DMS153 treated with DMSO at 0.1 percent for 48 hours (cell line): Measurements from ENCODE around the gene TTI1.

Source experiments
- DNase-seq: peaks from one replicate; lab custom pipeline; 2025; ENCODE audit not compliant: unreplicated experiment; lab: John Stamatoyannopoulos, UW

The TTI1 gene

DNA sequence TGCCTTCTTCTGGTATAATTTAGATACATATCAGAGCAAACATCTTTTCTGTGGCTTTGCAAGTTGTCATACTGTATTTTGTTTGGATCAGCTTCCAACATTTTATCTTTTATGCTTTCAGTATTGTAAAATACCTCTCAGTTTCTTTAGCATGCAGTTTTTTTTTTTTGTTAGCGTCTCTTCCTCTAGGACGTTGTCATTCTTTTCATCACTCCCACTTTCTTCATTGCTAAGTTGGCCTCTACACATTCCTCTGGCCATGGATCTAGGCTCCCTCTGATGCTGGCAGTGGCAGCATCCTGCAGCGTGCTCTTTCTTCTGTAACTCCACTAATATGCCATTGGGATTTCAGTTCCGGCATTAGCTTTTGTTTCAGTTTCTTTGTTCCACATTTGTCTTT lies 22.0 kb upstream of the TTI1 start:
- no peak for DNase-seq

DNA sequence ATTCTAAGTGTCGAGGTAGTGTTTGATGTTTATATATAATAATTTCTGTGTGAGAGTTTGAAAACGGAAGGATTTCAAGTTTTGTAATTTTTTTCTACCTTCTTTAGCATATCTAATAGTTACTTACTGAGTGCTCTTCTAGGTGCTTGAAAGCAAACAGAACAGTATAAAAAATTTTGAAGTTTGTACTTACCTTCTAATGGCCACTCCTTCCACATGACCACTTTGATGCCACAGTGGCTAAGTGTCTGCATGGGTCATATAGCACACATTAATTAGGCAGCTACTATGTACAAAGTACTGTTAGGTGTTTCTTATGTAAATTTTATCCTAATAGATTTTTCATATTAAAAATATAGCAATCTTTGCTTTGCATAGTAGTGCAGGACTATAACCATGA lies 21.4 kb upstream of the TTI1 start:
- DNase-seq = no peak

DNA sequence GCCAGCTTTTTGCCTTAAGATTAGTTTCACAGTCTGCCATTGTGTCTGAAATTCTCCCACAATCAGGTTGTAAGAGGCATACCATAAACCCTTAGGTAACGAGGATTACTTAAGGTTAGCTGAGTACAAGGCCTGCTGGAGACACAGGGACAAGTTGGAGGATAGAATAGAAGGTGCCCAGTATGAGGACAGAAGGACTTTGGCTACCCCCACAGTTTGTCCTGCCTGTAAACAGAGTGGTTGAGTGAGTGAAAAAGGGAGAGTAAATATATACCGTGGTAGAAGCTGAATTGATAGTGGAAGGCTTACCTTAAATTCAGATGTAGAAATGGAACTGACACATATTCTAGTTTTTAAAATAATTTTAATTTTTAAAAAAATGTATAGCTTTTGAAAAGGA lies 19.6 kb upstream of the TTI1 start:
- DNase-seq = no peak

DNA sequence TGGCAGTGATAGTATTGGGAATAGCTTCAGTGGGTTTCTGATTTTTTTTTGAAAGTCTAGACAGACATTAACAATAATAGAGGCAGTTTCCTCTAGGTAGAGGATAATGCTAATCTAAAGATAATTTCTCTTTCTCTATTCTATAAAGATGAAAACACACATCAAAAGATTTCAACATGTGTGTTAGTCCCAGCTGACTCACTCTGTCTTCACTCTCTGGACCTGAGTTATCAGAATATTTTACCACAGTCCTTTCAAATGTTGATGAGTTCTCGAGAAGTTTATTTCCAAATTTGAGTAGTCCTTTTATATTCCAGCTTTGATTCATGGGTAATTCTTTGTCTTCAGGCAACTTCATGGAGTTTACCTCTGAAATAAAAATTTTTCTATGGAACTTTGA lies 17.4 kb upstream of the TTI1 start:
- no peak for DNase-seq

DNA sequence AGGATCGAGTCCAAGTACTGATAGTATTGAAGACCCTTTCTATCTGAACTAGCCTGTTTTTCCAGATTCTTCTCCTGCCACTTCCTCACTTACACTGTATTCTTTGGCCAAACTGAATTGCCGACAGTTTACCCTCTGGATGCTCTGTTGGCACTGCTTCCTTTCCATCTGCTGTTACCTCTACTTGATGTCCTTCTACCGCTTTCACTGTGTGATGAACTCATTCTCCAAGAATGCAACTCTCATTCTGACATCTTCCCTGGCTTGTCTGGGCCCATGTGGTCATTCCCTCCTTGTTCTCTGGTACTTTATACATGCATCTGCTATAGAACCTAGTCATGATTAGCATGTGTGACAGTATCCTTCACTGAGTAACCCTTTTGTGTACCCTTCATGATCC lies 16.5 kb upstream of the TTI1 start:
- no peak for DNase-seq

DNA sequence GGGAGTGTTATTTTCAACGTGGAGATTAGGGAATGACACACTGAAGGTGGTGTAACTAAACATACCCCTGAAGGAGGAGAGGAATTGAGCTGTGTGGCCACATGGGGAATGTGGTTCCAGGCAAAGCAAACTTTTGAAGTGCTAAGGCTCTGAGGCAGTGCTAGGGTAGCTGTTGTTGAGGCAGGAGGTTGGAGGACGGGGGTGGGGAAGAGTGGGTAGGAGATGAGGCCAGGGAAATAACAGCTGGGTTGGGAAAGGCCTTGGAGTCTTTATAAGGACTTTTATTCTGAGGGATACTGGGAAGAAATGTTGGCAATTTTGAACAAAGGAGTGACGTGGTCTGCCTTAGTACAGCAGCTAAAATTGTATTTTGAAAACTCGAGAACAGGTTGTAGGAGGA lies 13.3 kb upstream of the TTI1 start:
- no peak for DNase-seq

DNA sequence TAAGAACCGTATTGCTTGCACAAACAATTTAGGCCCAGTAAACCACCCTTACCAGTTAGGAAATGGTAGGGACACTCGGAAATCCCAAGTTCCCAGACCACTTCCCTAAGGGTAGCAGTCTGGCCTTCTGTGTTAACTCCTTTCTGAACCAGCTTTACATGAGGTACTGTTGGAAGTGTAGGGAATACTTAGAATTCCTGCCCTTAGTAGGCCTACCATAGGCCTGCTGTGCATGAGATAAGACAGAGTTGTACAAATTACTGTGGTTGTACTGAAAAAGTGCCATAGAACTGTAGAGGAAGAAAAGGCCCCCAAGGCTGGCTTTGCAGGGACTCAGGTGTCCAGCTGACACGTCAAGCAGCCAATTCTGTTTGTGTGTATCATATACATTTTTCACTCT lies 11.4 kb upstream of the TTI1 start:
- no peak for DNase-seq

DNA sequence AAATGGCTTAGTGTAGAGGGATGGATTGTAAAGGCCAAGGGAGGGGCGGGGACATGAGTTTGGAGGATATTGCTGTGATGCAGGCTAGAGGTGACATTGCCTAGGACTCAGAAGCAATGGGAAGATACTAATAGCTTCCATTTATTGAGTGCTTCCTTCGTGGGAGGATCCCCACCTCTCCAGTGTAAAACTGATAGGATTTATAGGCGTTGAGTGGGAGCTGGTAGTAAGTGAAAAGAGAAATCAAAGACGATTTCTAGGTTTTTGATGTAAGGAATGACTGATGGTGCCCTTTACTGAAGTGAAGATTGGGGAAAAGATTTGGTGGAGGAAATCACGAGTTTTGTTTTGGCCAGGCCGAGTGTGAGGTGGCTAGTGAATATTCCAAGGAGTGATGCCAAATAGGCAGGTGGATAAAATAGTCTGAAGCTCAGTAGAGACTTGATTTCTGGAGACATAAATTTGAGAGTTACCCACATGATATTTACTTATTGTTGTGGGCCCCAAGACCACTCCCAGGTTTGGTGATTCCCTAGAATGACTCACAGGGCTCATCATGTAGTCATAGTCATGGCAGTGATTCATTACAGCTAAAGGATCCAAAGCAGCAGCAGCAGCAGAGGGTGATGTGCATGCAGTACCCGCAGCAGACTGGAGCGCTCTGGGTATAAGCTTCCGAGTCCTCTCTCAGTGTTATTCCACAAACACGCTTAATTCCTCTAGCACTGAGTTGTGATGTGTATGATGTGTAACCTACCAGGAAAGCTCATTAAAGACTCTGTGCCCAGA lies 10.4 kb upstream of the TTI1 start:
- DNase-seq = no peak

DNA sequence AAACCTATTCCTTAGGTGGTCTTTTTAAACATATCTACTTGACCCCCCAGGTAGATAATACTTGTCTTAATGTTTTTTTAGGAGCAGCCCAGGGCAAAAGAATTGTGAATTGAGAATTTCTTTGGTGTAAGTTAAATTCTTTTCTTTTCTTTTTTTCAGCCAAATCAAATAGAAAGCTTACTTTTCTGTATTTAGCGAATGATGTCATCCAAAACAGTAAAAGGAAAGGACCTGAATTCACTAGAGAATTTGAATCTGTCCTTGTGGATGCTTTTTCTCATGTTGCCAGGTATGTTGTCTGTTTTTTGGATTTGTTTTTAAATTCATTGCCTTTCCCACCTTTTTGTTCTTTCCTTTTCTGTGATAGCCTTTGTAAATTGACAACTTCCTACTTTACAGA lies 7.0 kb upstream of the TTI1 start:
- DNase-seq = no peak

DNA sequence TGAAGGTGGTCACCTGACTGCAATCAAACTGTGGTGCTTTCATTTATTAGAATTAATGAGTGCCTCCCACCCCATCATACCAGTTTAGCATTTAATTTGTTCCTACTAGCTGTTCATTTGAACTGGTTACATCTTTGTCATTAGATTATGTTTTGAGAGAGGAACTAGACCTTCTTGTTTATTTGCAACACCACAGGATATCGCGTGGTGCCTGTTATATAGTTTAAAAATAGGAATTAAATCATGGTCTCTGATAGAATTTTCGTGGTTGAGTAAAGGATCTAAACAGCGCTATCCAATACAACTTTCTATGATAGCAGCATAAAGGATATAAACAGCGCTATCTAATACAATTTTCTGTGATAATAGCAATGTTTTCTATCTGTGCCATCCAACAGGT lies 3.1 kb upstream of the TTI1 start:
- DNase-seq = no peak

DNA sequence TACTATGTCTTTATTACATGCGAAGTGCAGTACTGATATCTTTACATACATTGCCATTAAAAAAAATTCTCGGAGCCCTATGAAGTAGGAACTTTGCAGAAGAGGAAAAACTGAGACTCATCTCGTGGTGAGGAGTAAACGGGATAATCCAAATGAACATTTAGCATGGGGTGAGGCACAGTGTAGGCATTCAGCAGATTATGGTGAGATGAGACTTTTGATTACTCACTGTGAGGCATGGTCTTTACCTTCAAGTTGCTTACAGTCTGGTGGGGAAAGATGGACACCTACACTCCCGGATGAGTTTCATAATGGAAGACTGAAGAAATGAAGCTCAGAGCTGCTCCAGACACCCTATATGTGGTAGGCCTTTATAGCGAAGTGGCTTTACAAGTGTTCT lies 1.7 kb upstream of the TTI1 start:
- no peak for DNase-seq

DNA sequence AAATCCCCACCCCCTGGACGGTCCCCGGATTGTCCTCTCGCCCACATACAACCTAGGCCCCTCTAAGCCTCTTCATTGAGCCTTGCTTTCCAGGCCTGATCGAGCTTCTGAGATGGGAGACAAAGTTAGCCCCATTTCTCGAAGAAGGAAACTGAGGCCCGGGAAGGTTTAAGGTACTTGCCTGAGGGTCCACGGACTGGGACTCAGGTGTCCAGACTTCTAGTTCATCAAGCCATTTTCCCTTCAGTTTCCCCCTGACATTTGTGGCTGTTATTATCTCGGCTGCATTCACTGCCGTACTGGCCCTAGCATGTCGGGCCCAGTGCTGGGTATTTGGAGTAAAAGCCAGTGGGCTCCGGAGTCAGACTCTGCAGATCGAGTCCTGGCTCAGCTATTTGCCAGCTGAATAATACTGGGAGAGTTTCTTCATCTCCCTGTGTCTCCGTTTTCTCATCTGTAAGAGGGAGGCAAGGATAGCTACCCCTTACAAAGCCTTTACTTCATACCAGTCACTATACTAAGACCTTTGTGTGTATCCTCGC lies 923 bp upstream of the TTI1 start:
- no peak for DNase-seq

DNA sequence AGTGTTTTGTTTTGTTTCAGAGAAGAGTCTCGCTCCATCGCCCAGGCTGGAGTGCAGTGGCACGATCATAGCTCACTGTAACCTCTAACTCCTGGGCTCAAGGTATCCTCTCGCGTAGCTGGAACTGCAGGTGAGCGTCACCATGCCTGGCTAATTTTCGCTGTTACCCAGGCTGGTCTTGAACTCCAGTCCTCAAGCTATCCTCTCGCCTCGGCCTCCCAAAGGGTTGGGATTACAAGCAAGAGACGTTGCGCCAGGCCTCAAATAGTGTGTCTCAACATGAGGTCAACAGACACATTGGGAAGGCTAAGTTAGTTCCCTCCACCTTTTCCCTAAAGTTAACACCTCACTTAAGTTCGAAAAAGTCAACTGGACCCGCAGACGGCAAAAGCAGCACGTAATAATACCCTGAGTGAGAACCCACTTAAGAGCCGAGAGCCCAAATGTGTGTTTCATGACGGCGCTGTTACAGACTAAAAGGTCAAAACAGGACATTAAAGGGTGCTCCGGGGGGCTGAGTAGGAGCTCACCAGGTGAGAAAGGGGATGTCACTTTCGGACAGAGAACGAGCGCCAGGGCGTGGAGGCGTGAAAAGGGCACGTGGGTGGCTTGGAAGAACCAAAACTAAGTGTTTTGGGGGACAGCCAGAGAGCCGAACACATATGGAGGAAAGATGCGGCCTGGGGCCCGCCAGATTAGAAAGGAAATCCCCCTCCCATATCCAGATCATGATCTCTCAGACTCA lies 499 bp downstream of the TTI1 start:
- no peak for DNase-seq

DNA sequence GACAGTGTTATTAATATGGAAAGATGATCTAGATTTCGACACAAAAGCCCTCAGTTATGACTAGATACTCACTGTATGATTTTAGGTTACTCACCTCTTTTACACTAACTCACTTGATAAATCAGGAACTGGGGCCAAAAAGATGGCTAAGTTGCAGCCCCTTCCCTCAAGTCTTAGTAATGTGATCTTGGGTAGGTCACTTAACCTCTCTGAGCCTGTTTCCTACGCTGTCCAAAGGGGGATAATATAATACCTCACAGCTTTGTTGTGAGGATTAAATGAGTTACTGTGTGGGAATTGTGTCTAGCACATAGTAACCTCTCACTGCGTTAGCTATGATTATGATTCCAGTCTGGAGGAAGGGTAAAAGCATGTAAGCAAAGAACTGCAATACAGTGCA lies 1.3 kb downstream of the TTI1 start:
- DNase-seq = no peak

DNA sequence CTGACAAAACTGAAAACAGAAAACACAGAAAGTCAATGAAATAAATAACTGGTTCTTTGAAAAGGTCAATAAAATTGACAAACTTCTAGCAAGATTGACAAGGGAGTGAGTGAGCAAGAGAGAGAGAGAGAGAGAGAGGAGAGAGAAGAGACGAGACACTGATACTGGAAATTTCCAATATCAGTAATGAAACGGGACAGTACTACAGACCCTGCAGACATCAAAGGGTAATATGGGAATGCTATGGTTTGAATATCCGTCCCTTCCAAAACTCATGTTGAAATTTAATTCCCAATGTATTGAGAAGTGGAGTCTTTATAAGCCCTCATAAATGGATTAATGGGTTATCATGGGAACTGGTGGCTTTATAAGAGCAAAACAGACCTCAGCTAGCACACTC lies 3.8 kb downstream of the TTI1 start:
- no peak for DNase-seq

DNA sequence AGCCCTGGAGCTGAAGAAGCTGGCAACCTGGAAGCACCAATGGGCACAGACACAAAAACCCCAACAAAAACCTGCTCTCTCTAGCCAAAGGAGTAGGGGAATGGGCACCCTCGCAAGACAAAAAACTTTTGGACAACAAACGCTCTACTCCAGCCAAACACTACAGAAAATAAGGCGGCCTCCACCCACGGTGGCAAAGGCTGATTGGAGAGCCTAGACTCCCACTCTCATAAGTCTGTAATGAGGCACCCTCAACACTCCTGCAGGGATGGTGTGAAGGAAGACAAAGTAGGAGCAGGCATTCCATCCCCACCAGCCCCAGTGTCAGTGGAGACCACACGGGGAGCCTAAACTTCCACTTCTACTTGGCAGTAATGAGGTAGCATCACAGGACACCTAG lies 8.8 kb downstream of the TTI1 start:
- DNase-seq = no peak

DNA sequence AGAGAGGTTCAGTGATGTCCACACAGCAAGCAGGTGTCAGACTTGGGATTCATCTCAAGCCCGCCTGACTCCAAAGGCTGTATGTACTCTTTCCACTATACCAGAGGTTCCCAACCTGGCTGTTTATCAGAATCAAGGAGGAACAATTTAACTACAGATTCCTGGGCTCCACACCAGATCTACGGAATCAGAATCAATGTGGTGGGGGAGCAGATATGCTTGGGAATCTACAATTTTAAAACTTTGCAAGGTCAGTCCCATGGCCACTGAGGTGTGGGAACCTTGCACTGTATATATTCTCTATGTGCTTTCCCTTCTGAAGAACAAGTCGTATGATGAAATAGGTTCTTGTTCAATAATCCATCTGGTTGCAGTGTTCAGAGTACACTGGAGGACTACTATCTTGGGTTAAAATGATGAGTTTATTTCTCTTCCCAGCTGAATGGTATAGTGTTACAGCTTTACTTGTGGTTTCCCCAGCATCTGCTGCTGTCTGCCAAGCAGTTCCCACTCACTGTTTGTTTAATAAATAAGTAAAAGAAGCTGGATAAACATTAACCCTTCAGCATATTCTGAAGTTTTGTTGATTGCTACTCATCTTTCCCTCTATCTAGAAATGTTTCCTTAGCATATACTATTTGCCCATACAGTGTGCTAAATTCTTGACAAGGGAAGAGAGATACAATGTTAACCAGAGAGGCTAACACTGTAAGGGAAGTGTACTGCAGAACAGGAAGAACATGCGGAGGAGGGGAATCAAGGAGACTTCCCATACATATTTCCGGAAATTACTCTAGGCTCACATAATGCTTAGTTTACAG lies 9.9 kb downstream of the TTI1 start:
- no peak for DNase-seq

DNA sequence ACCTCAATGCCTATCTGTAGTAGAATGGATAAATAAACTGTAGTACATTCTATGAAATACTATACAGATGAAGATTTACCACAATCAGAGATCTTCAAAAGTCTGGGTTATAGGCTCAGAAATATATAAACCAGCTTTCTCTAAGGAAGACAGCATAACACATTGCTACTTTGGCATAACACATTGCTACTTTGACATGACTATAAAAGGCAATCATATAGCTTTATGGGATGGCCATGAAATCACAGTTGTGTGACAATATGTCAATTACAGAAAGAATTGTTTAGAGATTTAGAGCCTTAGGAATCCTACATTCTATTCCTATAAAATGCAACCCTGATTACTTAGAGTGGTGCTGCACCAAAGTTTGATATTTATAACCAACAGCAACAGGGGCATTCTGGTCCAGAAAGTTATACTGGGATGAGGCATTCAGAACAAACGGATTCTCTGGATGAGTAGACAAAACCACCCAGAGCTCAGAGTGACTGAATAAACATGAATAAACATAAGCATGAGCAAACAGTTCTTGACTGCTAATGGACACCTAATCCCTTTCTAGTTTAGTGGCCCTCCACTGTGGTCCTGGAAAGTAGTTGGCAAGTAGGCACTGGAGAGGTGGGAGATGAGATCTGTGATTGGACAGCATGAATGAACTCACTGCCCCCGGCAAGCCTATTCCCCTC lies 12.0 kb downstream of the TTI1 start:
- no peak for DNase-seq

DNA sequence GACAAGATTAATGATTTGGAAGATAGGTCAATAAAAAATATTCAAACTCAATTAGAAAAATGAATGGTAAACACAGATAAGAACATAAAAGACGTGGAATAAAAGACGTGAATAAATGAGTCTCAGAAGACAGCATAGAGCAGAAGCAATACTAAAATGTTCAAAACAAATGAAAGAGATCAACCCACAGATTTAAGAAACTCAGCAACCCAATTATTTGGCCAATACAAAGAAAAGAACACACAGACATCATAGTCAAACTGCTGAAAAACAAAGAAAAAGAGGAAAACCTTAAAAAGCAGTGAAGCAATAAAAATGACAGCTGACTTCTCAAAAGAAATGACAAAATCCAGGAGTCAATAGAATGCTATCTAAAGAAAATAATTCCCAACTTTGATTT lies 14.9 kb downstream of the TTI1 start:
- no peak for DNase-seq

DNA sequence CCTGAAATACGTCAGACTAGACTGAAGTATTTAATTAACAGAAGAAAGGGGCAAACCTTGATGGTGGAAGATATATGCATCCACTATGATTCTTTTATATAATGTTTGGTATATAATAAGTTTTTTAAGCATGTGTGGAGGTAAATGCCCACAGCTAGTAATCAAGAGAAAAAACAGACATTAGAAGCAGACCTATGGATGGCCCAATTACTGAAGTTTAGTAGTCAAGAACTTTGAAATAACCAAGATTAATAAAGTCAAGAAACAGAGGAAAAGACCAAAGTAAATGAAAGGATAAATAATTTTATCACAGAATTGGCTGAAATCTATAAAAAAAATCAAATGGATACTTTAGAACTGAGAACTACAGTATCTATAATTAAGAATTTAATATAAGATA lies 15.3 kb downstream of the TTI1 start:
- DNase-seq = no peak

DNA sequence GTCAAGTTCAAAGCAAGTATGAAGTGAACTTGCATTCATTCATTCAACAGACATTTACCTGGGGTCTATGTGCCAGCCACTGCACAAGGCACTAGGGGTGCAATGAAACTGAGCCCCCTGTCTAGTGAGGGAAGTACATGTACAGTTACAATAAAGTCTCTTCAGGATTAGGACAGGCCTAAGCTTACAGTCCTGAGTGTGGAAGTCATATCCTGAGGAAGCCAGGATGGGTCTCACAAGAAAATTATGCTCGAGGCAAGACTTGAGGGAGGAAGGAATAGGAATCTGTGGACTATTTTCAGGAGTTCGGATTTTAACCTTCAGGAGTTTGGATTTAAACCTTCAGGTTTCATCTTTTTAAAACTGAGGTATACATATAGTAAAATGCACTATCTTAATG lies 19.4 kb downstream of the TTI1 start:
- no peak for DNase-seq
